ENCODE data around the gene TCF12.

TCF12 gene

DNA sequence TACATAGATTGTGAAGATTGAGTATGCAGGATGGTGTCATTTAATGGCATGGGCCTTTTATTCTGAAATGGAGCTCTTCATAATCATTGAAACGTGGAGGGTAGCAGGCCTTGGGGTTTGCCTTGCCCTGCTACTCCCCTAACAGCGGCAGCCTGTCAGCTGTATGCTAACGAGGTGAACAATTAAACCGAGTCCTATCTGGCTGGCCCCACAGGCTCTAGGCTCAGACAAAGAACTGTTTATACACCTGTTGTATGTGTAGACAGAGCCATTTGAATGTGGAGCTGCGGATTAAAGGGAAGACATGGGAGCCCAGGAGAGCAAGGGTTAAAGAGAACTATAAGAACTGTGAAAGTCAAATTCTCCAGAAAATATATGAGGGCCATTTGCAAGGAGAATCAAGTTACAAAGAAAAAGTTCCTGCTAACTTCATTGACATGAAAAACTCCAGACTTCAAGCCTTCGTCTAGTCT is 341.2 kb downstream of the TCF12 start:
- peaks cover 7% of the 10 kb centered on the region for H3K4me1 ChIP-seq (ENCODE audit: control insufficient read depth, insufficient read depth, low read length)
- H3K9me3 ChIP-seq (ENCODE audit: control insufficient read depth, low read length): no peaks in the 10 kb centered on the region
- no peak for DNase-seq (ENCODE audit: low read depth)
- peaks cover 29% of the 10 kb centered on the region for H3K36me3 ChIP-seq (ENCODE audit: control insufficient read depth, insufficient read depth, low read length, severe bottlenecking)
- no peaks in the 10 kb centered on the region for H3K27me3 ChIP-seq (replicated peaks; ENCODE audit: control insufficient read depth, insufficient read depth, low read length)
- H3K9ac ChIP-seq (ENCODE audit: low read length): no peak overlapping the region
- H3K4me3 ChIP-seq (ENCODE audit: low read length): no peak overlapping the region

DNA sequence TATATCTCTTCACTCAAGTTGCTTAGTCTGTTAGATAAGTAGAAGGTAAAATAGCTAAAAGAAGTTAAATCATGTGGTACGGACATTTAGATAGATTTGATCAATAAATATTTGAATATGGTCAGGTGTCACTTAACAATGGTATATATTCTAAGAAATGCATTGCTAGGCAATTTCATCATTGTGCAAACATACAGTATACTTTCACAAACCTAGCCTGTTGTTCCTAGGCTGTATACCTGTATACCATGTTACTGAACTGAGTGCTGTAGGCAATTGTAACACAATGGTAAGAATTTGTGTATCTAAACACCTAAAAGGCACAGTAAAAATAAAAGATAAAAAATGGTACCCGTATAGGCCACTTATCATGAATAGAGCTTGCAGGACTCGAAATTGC is 345.1 kb downstream of the TCF12 start:
- Histone ChIP-seq H3K36me3 (ENCODE audit: control insufficient read depth, insufficient read depth, low read length, severe bottlenecking) (peaks cover 38% of the 10 kb centered on the region), H3K9ac (ENCODE audit: low read length) (no peak overlapping the region), H3K9me3 (ENCODE audit: control insufficient read depth, low read length) (no peaks in the 10 kb centered on the region), H3K27me3 (replicated peaks; ENCODE audit: control insufficient read depth, insufficient read depth, low read length) (no peaks in the 10 kb centered on the region), H3K4me1 (ENCODE audit: control insufficient read depth, insufficient read depth, low read length) (peaks cover 7% of the 10 kb centered on the region), H3K4me3 (ENCODE audit: low read length) (no peak overlapping the region)
- no peak for DNase-seq (ENCODE audit: low read depth)

DNA sequence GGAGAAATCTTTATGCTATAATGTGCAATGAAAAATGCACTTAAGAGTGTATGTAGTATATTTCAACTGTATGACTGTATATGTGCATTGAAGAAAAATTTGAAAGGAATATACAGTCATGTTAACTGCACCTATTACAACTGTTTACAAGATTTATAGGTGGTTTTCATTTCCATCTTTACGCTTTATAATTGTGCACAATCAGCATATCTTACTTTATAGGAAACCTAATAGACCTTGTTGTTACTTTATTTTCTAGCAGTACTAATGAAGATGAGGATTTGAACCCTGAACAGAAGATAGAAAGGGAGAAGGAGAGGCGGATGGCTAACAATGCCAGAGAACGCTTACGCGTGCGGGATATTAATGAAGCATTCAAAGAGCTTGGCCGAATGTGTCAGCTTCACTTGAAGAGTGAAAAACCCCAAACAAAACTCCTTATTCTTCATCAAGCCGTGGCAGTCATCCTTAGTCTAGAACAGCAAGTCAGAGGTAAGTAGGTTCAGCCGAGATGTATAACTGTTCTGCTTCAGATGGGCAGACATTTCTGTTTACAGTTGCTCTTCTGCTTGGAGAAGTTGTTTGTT is 354.4 kb downstream of the TCF12 start:
- H3K27me3 ChIP-seq (replicated peaks; ENCODE audit: control insufficient read depth, insufficient read depth, low read length): no peaks in the 10 kb centered on the region
- no peaks in the 10 kb centered on the region for H3K9me3 ChIP-seq (ENCODE audit: control insufficient read depth, low read length)
- no peak for DNase-seq (ENCODE audit: low read depth)
- H3K36me3 ChIP-seq (ENCODE audit: control insufficient read depth, insufficient read depth, low read length, severe bottlenecking): peaks cover 45% of the 10 kb centered on the region
- no peak overlapping the region for H3K4me3 ChIP-seq (ENCODE audit: low read length)
- no peak overlapping the region for H3K9ac ChIP-seq (ENCODE audit: low read length)
- H3K4me1 ChIP-seq (ENCODE audit: control insufficient read depth, insufficient read depth, low read length): no peaks in the 10 kb centered on the region

DNA sequence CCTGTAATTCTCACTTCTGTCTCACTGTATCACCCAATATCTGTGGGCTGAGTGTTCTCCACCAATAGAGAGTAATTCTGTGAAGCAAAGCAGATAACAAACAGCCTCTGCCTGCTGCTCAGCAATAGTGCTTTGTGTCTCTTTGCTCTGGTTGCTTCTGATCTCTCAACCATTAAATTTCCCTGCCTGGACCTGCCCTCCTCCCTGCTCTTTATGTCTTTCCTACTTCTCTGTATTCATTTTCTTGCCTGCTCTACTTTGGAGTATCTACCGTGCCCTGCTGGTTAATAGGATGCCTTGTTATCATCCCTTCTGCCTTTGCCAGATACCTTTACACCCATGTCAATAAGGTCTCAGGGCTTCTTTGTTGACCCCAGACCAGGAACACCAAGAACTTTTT is 355.0 kb downstream of the TCF12 start:
- Histone ChIP-seq H3K9ac (ENCODE audit: low read length) (no peak overlapping the region), H3K4me3 (ENCODE audit: low read length) (no peak overlapping the region), H3K27me3 (replicated peaks; ENCODE audit: control insufficient read depth, insufficient read depth, low read length) (no peaks in the 10 kb centered on the region), H3K36me3 (ENCODE audit: control insufficient read depth, insufficient read depth, low read length, severe bottlenecking) (peaks cover 41% of the 10 kb centered on the region), H3K9me3 (ENCODE audit: control insufficient read depth, low read length) (no peaks in the 10 kb centered on the region), H3K4me1 (ENCODE audit: control insufficient read depth, insufficient read depth, low read length) (no peaks in the 10 kb centered on the region)
- no peak for DNase-seq (ENCODE audit: low read depth)

DNA sequence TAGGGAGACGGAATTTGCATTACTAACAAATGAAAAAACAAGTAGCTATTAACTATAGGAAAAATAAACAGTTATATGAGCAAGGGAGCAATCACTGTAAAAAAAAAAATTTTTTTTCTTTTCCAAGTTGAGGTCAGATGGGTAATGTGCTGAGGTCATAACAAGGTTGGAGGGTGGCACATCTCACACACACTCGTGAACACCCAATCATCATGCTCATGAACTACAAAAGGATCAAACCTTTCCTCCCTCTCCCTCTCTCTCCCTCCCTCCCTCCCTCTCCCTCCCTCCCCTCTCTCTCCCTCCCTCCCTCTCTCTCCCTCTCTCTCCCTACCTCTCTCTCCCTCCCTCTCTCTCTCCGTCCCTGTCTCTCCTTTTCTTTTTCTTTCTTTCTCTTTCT is 360.0 kb downstream of the TCF12 start:
- Histone ChIP-seq H3K9ac (ENCODE audit: low read length) (no peak overlapping the region), H3K36me3 (ENCODE audit: control insufficient read depth, insufficient read depth, low read length, severe bottlenecking) (peaks cover 52% of the 10 kb centered on the region), H3K4me3 (ENCODE audit: low read length) (no peak overlapping the region), H3K4me1 (ENCODE audit: control insufficient read depth, insufficient read depth, low read length) (peaks cover 7% of the 10 kb centered on the region), H3K9me3 (ENCODE audit: control insufficient read depth, low read length) (no peaks in the 10 kb centered on the region), H3K27me3 (replicated peaks; ENCODE audit: control insufficient read depth, insufficient read depth, low read length) (no peaks in the 10 kb centered on the region)
- no peak for DNase-seq (ENCODE audit: low read depth)

DNA sequence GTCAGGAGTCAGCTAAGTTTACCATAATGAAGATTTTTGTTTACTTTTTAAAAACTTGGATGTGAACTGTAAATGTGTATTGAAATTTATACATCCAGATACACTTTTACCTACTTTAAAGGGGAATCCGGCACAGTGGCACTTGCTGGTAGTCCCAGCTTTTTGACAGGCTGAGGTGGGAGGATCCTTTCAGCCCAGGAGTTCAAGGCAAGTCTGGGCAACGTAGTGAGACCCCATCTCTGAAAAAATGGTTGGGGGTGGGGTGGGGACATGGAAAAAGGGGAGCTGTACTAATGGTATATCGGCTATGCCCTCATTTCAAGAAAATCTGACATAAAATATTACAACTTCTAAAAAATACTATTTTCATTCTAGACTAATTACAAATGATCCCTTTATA is 362.0 kb downstream of the TCF12 start:
- Histone ChIP-seq H3K27me3 (replicated peaks; ENCODE audit: control insufficient read depth, insufficient read depth, low read length) (no peaks in the 10 kb centered on the region), H3K4me3 (ENCODE audit: low read length) (no peak overlapping the region), H3K36me3 (ENCODE audit: control insufficient read depth, insufficient read depth, low read length, severe bottlenecking) (peaks cover 36% of the 10 kb centered on the region), H3K9ac (ENCODE audit: low read length) (no peak overlapping the region), H3K9me3 (ENCODE audit: control insufficient read depth, low read length) (no peaks in the 10 kb centered on the region), H3K4me1 (ENCODE audit: control insufficient read depth, insufficient read depth, low read length) (peaks cover 19% of the 10 kb centered on the region)
- no peak for DNase-seq (ENCODE audit: low read depth)

DNA sequence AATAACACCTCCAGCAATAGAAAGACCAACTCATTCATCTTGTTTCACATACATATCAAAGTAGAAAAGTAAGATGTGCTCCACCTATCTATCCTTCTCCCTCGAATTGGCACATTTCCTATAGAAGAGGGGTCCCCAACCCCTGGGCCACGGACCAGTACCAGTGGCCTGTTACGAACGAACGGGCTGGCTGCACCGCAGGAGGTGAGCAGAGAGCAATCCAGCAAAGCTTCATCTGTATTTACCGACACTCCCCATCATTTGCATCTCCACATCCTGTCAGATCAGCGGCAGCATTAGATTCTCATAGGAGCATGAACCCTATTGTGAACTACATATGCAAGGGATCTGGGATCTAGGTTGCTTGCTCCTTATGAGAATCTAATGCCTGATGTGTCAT is 362.9 kb downstream of the TCF12 start:
- Histone ChIP-seq H3K9me3 (ENCODE audit: control insufficient read depth, low read length) (no peaks in the 10 kb centered on the region), H3K4me3 (ENCODE audit: low read length) (no peak overlapping the region), H3K4me1 (ENCODE audit: control insufficient read depth, insufficient read depth, low read length) (peaks cover 19% of the 10 kb centered on the region), H3K27me3 (replicated peaks; ENCODE audit: control insufficient read depth, insufficient read depth, low read length) (no peaks in the 10 kb centered on the region), H3K36me3 (ENCODE audit: control insufficient read depth, insufficient read depth, low read length, severe bottlenecking) (peaks cover 37% of the 10 kb centered on the region), H3K9ac (ENCODE audit: low read length) (no peak overlapping the region)
- DNase-seq (ENCODE audit: low read depth): no peak

DNA sequence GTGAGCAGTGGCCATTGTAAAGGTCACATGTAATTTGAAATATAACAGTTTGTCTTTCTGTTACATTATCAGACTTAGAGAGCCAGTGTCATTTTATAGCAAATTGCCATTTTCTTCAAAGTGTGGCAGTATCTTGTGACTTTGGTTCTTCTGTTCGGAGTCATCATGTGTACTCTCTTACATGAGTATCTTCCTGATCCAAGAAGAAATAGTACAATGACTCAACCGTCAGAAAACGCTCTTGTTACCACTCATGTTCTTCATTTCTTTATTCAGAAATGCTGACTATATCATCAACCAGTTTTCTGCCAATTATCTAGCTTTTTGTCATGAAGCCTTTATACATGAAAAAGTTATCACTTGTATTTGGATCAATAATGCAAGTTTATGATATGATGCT is 364.2 kb downstream of the TCF12 start:
- Histone ChIP-seq H3K9me3 (ENCODE audit: control insufficient read depth, low read length) (no peaks in the 10 kb centered on the region), H3K27me3 (replicated peaks; ENCODE audit: control insufficient read depth, insufficient read depth, low read length) (no peaks in the 10 kb centered on the region), H3K4me3 (ENCODE audit: low read length) (no peak overlapping the region), H3K4me1 (ENCODE audit: control insufficient read depth, insufficient read depth, low read length) (peaks cover 19% of the 10 kb centered on the region), H3K9ac (ENCODE audit: low read length) (no peak overlapping the region), H3K36me3 (ENCODE audit: control insufficient read depth, insufficient read depth, low read length, severe bottlenecking) (peaks cover 46% of the 10 kb centered on the region)
- DNase-seq (ENCODE audit: low read depth): no peak

DNA sequence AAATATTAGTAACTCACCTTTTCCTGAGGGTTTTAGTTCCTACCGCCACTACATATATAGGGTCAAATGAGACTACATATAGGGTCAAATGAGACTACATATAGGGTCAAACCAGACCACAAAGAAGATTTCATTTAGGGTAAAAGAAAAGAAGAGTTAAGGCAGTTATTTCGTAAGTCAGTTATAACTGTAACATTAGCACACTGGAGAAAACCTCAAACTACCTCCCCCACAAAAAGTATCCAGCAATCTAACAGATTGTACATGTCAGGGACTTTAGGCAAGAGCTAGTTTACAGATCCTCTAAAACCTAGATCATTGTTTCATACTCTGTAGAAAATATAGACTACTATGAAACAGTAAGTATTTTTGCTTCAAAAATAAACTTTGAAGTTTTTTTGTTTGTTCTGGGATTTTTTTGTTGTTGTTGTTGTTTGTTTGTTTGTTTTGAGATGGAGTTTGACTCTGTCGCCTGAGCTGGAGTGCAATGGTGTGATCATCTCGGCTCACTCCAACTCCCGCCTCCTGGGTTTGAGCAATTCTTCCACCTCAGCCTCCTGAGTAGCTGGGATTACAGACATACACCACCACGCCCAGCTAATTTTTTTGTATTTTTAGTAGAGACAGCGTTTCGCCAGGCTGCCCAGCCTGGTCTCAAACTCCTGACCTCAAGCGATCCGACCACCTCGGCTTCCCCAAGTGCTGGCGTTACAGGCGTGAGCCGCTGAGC is 365.5 kb downstream of the TCF12 start:
- no peak overlapping the region for H3K4me3 ChIP-seq (ENCODE audit: low read length)
- no peaks in the 10 kb centered on the region for H3K9me3 ChIP-seq (ENCODE audit: control insufficient read depth, low read length)
- no peaks in the 10 kb centered on the region for H3K27me3 ChIP-seq (replicated peaks; ENCODE audit: control insufficient read depth, insufficient read depth, low read length)
- peak overlapping the region; percentile 41 for H3K9ac ChIP-seq (ENCODE audit: low read length)
- peak; percentile 53 for DNase-seq (ENCODE audit: low read depth)
- H3K4me1 ChIP-seq (ENCODE audit: control insufficient read depth, insufficient read depth, low read length): peaks cover 27% of the 10 kb centered on the region
- H3K36me3 ChIP-seq (ENCODE audit: control insufficient read depth, insufficient read depth, low read length, severe bottlenecking): peaks cover 46% of the 10 kb centered on the region

DNA sequence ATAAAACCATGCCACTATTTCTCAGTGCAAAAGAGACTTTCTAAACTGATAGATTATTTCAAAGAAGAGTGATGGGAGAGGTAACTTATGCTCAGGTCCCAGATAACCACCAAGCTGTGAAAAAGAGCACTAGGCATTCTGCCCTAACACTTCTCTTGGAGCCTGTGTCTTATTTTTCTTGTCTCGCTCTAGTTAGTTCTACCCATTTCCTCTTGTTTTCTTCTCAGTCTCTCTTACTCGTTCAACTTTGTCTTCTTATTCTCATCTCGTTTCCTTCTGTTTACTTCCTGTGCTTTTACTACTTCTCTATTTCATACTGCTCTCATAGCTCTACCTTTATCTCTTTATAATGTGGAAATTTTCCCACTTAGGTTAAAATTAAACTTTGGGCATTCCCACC is 366.1 kb downstream of the TCF12 start:
- peaks cover 33% of the 10 kb centered on the region for H3K4me1 ChIP-seq (ENCODE audit: control insufficient read depth, insufficient read depth, low read length)
- no peak for DNase-seq (ENCODE audit: low read depth)
- H3K27me3 ChIP-seq (replicated peaks; ENCODE audit: control insufficient read depth, insufficient read depth, low read length): no peaks in the 10 kb centered on the region

DNA sequence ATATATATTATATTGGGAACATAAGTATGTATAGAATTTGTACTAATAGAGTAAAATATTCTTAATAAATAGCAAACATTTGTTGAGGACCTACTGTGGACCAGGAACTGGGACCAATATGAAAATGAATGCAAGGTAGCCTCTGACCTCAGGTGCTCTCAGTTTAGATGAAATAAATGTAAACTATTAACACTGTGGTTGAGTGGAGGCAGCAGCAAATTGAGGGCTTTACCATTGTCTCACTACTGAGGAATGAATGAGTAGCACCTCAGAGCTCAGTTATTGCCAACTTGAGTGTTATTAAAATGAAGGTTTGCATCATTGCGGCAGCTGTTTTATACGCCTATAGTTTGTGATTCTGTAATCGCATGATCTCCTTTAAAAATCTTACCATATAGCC is 366.9 kb downstream of the TCF12 start:
- Histone ChIP-seq H3K4me3 (ENCODE audit: low read length) (no peak overlapping the region), H3K27me3 (replicated peaks; ENCODE audit: control insufficient read depth, insufficient read depth, low read length) (no peaks in the 10 kb centered on the region), H3K9ac (ENCODE audit: low read length) (no peak overlapping the region), H3K36me3 (ENCODE audit: control insufficient read depth, insufficient read depth, low read length, severe bottlenecking) (peaks cover 38% of the 10 kb centered on the region), H3K4me1 (ENCODE audit: control insufficient read depth, insufficient read depth, low read length) (peaks cover 38% of the 10 kb centered on the region), H3K9me3 (ENCODE audit: control insufficient read depth, low read length) (no peaks in the 10 kb centered on the region)
- DNase-seq (ENCODE audit: low read depth): no peak

More for the DNA sequence above, 366.1 kb downstream of the TCF12 start:
- no peaks in the 10 kb centered on the region for H3K9me3 ChIP-seq (ENCODE audit: control insufficient read depth, low read length)
- H3K9ac ChIP-seq (ENCODE audit: low read length): peak overlapping the region; percentile 41
- no peak overlapping the region for H3K4me3 ChIP-seq (ENCODE audit: low read length)
- peaks cover 40% of the 10 kb centered on the region for H3K36me3 ChIP-seq (ENCODE audit: control insufficient read depth, insufficient read depth, low read length, severe bottlenecking)
